Thyroid gland (tissue), 4 donors: Measurements from ENCODE around the gene CHL1. TPM values are rescaled to one million over a fixed set of nuclear protein-coding genes. Genes with fewer than 3 reads are reported as not detected.

Experiments
- DNase-seq, 2 donors: peaks; one replicate each; pipeline ENCODE4 v3.0.0-alpha.2; 2019
- H3K27ac ChIP-seq, 3 donors: fragments of 200-600 bp; sonication (generic); 1 replicate in 2 of 3; 2 replicates in 1 of 3; pipeline ENCODE4 v1.5.1; 2016 to 2019; ENCODE audit warnings: mild to moderate bottlenecking in 1 of 3, moderate library complexity in 1 of 3
- H3K27me3 ChIP-seq: fragments of 200-600 bp; sonication (generic); one replicate; pipeline ENCODE4 v1.5.1; 2019
- H3K36me3 ChIP-seq, 2 donors: fragments of 200-600 bp; sonication (generic); one replicate each; pipeline ENCODE4 v1.5.1; 2016 to 2019
- H3K4me1 ChIP-seq, 2 donors: fragments of 200-600 bp; sonication (generic); one replicate each; pipeline ENCODE4 v1.5.1; 2017 to 2019
- H3K4me3 ChIP-seq, 3 donors: fragments of 200-600 bp; sonication (generic); replicated peaks in 1 of 3; 1 replicate in 2 of 3; 2 replicates in 1 of 3; pipeline ENCODE4 v1.5.1; 2016; ENCODE audit warnings: mild to moderate bottlenecking in 1 of 3
- H3K9me3 ChIP-seq: fragments of 200-600 bp; sonication (generic); one replicate; pipeline ENCODE4 v1.5.1; 2017
- POLR2A ChIP-seq, 2 donors: fragments of 450-650 bp; IDR thresholded peaks; one replicate each; pipeline ENCODE4 v1.6.1; 2017; ENCODE audit warnings: antibody characterized with exemption in 2 of 2, mild to moderate bottlenecking in 2 of 2, moderate library complexity in 1 of 2
- WGBS, 2 donors: methylation state at CpG; one replicate each; pipeline ENCODE4 v1.1.5; 2017; 5-methylcytosine and 5-hydroxymethylcytosine counted together
- intact Hi-C: fragments of 100-400 bp; cut with DNase I; formaldehyde crosslinking; loops from one replicate; pipeline ENCODE4 v1.15.1; 2023
- total RNA-seq, 4 donors: library from RNA; depleted of rRNA; stranded (reverse); fragments of >200 nt; gene quantifications; one replicate each; pipeline ENCODE4 v1.2.3, GENCODE V29; 2016
- TF ChIP-seq, protein P1 (sequence below), 6 experiments: fragments of 200-600 bp in 3 of 6; fragments of 450-650 bp in 3 of 6; sonication (generic) in 3 of 6; IDR thresholded peaks; one replicate each; pipeline ENCODE4 v1.5.1; 2016 to 2019; ENCODE audit warnings: antibody characterized with exemption in 6 of 6, mild to moderate bottlenecking in 2 of 6, inconsistent platforms in 1 of 6, moderate library complexity in 1 of 6

CHL1 gene
- total RNA-seq, 4 donors from 2014 or later, result 3.1 to 5.0 (median 4.3) TPM

DNA sequence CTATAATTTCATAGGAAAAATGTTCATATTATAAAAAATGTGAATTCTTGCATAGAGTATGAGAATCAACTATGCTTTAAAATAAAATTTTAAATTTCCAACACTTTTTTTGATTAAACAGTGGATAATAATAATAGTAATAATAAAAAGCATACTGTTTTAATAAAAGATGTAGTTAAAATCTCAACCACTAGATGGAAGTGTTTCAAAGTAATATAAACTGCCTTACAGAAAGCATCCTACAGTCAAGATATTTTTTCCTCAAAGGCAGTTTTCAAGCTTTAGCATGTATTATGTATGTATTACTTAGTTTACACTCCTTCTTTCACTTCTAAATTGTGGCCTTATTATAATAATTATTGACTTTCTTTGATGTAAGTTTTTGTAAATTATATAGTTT is 217.5 kb downstream of the CHL1 start:
- TF ChIP-seq, protein P1, sequence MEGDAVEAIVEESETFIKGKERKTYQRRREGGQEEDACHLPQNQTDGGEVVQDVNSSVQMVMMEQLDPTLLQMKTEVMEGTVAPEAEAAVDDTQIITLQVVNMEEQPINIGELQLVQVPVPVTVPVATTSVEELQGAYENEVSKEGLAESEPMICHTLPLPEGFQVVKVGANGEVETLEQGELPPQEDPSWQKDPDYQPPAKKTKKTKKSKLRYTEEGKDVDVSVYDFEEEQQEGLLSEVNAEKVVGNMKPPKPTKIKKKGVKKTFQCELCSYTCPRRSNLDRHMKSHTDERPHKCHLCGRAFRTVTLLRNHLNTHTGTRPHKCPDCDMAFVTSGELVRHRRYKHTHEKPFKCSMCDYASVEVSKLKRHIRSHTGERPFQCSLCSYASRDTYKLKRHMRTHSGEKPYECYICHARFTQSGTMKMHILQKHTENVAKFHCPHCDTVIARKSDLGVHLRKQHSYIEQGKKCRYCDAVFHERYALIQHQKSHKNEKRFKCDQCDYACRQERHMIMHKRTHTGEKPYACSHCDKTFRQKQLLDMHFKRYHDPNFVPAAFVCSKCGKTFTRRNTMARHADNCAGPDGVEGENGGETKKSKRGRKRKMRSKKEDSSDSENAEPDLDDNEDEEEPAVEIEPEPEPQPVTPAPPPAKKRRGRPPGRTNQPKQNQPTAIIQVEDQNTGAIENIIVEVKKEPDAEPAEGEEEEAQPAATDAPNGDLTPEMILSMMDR (IDR thresholded peaks at IDR 0.05), result peak in 1 of 6 experiments; percentile 35
- TF ChIP-seq POLR2A (IDR thresholded peaks at IDR 0.05), result no peak
- no peaks in the 10 kb centered on the region for H3K27me3 ChIP-seq
- DNase-seq, result no peak
- no peak overlapping the region for H3K4me3 ChIP-seq
- intact Hi-C loops, result no loop called here
- H3K9me3 ChIP-seq, result no peaks in the 10 kb centered on the region
- H3K27ac ChIP-seq, result no peak overlapping the region
- H3K36me3 ChIP-seq, result no peaks in the 10 kb centered on the region
- H3K4me1 ChIP-seq, result no peaks in the 10 kb centered on the region

DNA sequence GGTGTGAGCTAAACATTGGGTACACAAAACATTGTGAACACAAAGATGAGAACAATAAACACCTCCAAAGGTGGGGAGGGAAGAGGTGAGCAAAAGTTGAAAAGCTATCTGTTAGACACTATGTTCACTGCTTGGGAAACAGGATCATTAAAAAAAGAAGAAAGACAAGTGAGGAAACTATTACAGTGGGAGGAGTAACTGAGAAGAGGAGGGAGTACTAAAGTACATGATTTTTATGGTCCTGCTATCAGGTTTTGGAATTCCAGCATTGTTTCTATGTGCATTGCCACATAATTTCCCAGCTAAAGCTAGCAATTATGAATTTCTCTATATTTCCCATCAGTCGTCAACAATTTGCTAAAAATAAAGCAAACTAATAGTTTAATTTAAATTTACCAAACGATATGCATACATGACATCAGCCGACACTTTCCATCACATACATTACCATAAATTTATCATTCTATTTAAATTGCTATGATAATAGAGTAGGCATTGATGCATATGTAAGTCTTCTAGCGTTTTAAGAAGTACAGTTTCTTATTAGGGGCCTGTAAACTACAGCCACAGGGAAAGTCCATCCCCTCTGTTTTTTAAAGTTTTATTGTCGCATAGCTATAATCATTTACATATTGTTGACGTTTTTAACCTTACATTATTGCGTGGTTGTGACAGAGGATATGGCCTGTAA is 221.8 kb downstream of the CHL1 start:
- intact Hi-C loops, result no loop called here
- H3K27ac ChIP-seq, result no peak overlapping the region
- H3K4me3 ChIP-seq, result no peak overlapping the region
- no peaks in the 10 kb centered on the region for H3K36me3 ChIP-seq
- no peaks in the 10 kb centered on the region for H3K27me3 ChIP-seq
- no peaks in the 10 kb centered on the region for H3K4me1 ChIP-seq
- H3K9me3 ChIP-seq, result no peaks in the 10 kb centered on the region
- WGBS, 2 donors, result 63 to 69% methylated on average over 7 of the region's 7 CpGs
- TF ChIP-seq POLR2A (IDR thresholded peaks at IDR 0.05), result no peak
- TF ChIP-seq, protein P1 (IDR thresholded peaks at IDR 0.05), result no peak
- no peak for DNase-seq

DNA sequence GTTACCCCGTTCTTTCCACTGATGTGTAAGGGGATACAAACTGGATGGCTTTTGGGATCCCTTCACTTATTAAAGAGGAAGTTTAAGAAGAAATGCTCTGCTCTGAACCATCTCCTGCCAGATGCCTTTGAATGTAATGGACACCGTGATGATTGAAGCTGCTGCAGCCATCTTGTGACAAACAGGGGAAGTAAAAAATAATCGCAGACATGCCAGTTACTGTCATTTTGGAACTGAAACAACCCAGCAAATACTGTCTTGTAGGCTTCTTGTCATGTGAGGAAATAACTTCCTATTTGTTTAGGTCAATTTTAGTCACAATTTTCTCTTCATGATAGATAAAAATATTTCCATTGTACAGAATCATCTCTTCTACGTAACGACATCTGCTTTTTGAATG is 224.0 kb downstream of the CHL1 start:
- no peaks in the 10 kb centered on the region for H3K27me3 ChIP-seq
- H3K36me3 ChIP-seq, result no peaks in the 10 kb centered on the region
- DNase-seq, result no peak
- H3K9me3 ChIP-seq, result no peaks in the 10 kb centered on the region
- intact Hi-C loops, result no loop called here
- TF ChIP-seq, protein P1 (IDR thresholded peaks at IDR 0.05), result no peak
- no peak for TF ChIP-seq POLR2A (IDR thresholded peaks at IDR 0.05)
- no peak overlapping the region for H3K4me3 ChIP-seq
- no peaks in the 10 kb centered on the region for H3K4me1 ChIP-seq
- H3K27ac ChIP-seq, result no peak overlapping the region
- WGBS, 2 donors, result 87 to 92% methylated on average over 5 of the region's 5 CpGs

DNA sequence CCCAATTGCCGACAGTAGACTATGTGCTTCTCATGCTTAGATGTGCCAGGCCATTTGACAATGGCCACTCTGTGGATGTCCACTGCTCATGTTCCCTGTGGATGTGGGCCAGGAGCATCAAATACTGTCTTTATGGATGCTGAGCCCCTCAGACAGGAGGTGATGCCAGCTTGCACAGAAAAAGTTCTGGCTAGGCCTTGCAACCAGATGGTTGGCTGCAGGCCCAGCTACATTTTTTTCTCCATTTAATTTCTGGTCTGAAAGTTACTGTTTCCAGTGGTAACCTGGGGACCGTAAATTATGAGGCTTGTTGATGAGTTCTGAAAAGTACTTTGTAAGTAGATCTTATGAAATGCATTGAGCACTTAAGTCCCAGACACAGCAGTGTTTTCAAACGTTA is 228.5 kb downstream of the CHL1 start:
- no peak for DNase-seq
- intact Hi-C loops, result no loop called here
- 62 to 82% methylated on average over 3 of the region's 3 CpGs for WGBS, 2 donors
- H3K9me3 ChIP-seq, result no peaks in the 10 kb centered on the region
- no peaks in the 10 kb centered on the region for H3K4me1 ChIP-seq
- no peaks in the 10 kb centered on the region for H3K27me3 ChIP-seq
- no peak for TF ChIP-seq POLR2A (IDR thresholded peaks at IDR 0.05)
- TF ChIP-seq, protein P1 (IDR thresholded peaks at IDR 0.05), result no peak
- no peak overlapping the region for H3K4me3 ChIP-seq
- H3K36me3 ChIP-seq, result no peaks in the 10 kb centered on the region
- H3K27ac ChIP-seq, result no peak overlapping the region

- Histone ChIP-seq H3K9me3 (no peaks in the 10 kb centered on the region), H3K27ac (no peak overlapping the region), H3K4me3 (no peak overlapping the region), H3K4me1 (no peaks in the 10 kb centered on the region), H3K27me3 (no peaks in the 10 kb centered on the region), H3K36me3 (no peaks in the 10 kb centered on the region)
- no peak for DNase-seq
- intact Hi-C loops, result no loop called here
- WGBS, 2 donors, result 50 to 51% methylated on average over 1 of the region's 1 CpG
- TF ChIP-seq POLR2A (IDR thresholded peaks at IDR 0.05), result no peak
- TF ChIP-seq, protein P1 (IDR thresholded peaks at IDR 0.05), result no peak
Measured at GRCh38 chr3:426072-426471, 229.5 kb downstream of the CHL1 start.
